ENCODE measurements around the gene SND1.

- TF ChIP-seq CTCF (IDR thresholded peaks at IDR 0.05) (no peak), POLR2A (IDR thresholded peaks at IDR 0.05) (no peak)
These were observed 23.7 kb downstream of the SND1 start for GRCh38 chr7:127675721-127676120.

Data from esophagus squamous epithelium (tissue), 4 donors.